ENCODE results near the gene SHCBP1L.

The SHCBP1L gene

GRCh38 chr1:182984621-182985020 lies 31.7 kb upstream of the SHCBP1L start:
- no peaks in the 10 kb centered on the region for H3K27me3 ChIP-seq (replicated peaks; ENCODE audit: control insufficient read depth, insufficient read depth, low read length, poor library complexity, severe bottlenecking)
- H3K4me1 ChIP-seq (ENCODE audit: control insufficient read depth, insufficient read depth, low read length, poor library complexity, severe bottlenecking): no peaks in the 10 kb centered on the region
- no peak for DNase-seq
- H3K9me3 ChIP-seq (ENCODE audit: control insufficient read depth, low read length): no peaks in the 10 kb centered on the region
- H3K4me3 ChIP-seq (ENCODE audit: insufficient read depth, low read depth, low read length, poor library complexity, severe bottlenecking): no peak overlapping the region
- H3K27ac ChIP-seq (ENCODE audit: insufficient read depth, low read length, poor library complexity, severe bottlenecking): no peak overlapping the region
- no peaks in the 10 kb centered on the region for H3K36me3 ChIP-seq (ENCODE audit: control insufficient read depth, insufficient read depth, low read length)

DNA sequence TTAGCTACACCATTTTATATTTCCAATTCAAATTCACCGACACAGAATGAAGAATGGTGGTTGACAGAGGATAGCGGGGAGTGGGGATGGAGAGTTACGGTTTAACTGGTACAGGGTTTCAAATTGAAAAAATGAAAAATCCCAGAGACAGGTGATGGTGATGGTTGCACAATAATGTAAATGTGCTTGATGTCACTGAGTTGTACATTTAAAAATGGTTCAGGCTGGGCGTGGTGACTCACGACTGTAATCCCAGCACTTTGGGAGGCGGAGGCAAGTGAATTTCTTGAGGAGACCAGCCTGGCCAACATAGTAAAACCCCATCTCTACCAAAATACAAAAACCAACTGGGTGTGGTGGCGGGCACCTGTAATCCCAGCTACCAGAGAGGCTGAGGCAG lies 31.2 kb upstream of the SHCBP1L start:
- no peak overlapping the region for H3K27ac ChIP-seq (ENCODE audit: insufficient read depth, low read length, poor library complexity, severe bottlenecking)
- no peaks in the 10 kb centered on the region for H3K36me3 ChIP-seq (ENCODE audit: control insufficient read depth, insufficient read depth, low read length)
- H3K4me1 ChIP-seq (ENCODE audit: control insufficient read depth, insufficient read depth, low read length, poor library complexity, severe bottlenecking): no peaks in the 10 kb centered on the region
- DNase-seq: no peak
- H3K27me3 ChIP-seq (replicated peaks; ENCODE audit: control insufficient read depth, insufficient read depth, low read length, poor library complexity, severe bottlenecking): no peaks in the 10 kb centered on the region
- H3K9me3 ChIP-seq (ENCODE audit: control insufficient read depth, low read length): no peaks in the 10 kb centered on the region
- no peak overlapping the region for H3K4me3 ChIP-seq (ENCODE audit: insufficient read depth, low read depth, low read length, poor library complexity, severe bottlenecking)

DNA sequence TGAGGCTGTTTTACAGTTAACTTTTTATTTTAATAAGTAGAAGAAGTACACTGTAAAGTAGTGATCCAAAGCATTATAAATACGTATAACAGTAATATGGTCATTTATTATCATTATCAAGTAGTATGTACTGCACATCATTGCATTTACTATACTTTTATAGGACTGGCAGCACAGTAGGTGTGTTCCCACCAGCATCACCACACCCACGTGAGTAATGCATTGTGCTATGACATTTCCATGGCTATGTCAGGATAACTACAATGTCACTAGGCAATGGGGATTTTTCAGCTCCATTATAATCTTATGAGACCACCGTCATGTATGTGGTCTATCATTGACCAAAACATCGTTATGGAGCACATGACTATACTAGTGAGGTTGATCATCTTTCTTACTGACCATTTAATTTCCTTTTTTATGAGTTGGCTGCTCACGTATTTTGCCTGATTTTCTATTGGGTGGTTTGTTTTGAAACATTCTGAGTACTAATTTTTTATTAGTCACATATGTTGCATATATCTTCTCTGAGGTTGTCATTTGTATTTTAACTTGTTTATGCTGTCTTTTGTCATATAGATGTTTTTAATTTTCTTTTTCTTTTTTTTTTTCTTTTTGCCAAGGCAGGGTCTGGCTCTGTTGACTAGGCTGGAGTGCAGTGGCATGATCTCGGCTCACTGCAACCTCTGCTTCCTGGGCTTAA lies 25.3 kb upstream of the SHCBP1L start:
- Histone ChIP-seq H3K4me3 (ENCODE audit: insufficient read depth, low read depth, low read length, poor library complexity, severe bottlenecking) (no peak overlapping the region), H3K36me3 (ENCODE audit: control insufficient read depth, insufficient read depth, low read length) (no peaks in the 10 kb centered on the region), H3K27me3 (replicated peaks; ENCODE audit: control insufficient read depth, insufficient read depth, low read length, poor library complexity, severe bottlenecking) (peaks cover 4% of the 10 kb centered on the region), H3K4me1 (ENCODE audit: control insufficient read depth, insufficient read depth, low read length, poor library complexity, severe bottlenecking) (no peaks in the 10 kb centered on the region), H3K27ac (ENCODE audit: insufficient read depth, low read length, poor library complexity, severe bottlenecking) (no peak overlapping the region), H3K9me3 (ENCODE audit: control insufficient read depth, low read length) (no peaks in the 10 kb centered on the region)
- DNase-seq: no peak

GRCh38 chr1:182977480-182977879 lies 24.5 kb upstream of the SHCBP1L start:
- Histone ChIP-seq H3K4me1 (ENCODE audit: control insufficient read depth, insufficient read depth, low read length, poor library complexity, severe bottlenecking) (no peaks in the 10 kb centered on the region), H3K27ac (ENCODE audit: insufficient read depth, low read length, poor library complexity, severe bottlenecking) (no peak overlapping the region), H3K36me3 (ENCODE audit: control insufficient read depth, insufficient read depth, low read length) (no peaks in the 10 kb centered on the region), H3K4me3 (ENCODE audit: insufficient read depth, low read depth, low read length, poor library complexity, severe bottlenecking) (no peak overlapping the region), H3K9me3 (ENCODE audit: control insufficient read depth, low read length) (no peaks in the 10 kb centered on the region), H3K27me3 (replicated peaks; ENCODE audit: control insufficient read depth, insufficient read depth, low read length, poor library complexity, severe bottlenecking) (peaks cover 4% of the 10 kb centered on the region)
- no peak for DNase-seq

DNA sequence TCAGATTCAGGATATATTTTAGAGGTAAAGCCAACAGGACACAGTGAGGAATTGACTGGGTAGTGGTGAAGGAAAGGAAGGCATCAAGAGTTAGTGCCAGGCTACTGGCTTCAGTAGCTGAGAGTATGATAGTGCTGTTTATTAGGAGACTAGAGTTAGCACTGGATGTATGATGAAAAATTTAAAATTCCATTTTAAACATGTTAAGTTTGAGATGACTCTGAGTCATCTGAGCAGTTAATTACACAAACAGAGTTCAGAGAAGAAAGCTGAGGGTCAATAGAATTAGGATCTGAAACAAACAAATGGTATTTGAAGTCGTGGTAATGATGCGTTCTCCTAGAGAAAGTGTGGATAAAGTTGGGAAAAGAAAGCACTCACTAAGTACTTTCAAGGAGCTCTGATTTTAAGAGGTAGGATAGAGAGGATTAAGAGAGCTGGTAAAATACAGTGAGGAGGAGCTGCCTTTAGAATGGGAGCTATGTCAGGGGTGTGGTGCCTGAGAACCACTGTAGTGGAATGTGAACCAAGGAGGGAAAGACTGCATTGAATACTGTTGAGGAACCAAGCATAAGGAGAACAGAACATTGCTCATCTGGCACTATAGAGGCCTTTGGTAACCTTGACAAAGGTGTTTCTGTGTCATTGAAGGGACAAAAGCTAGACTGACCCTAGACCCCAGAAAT lies 21.7 kb upstream of the SHCBP1L start:
- Histone ChIP-seq H3K9me3 (ENCODE audit: control insufficient read depth, low read length) (no peaks in the 10 kb centered on the region), H3K27me3 (replicated peaks; ENCODE audit: control insufficient read depth, insufficient read depth, low read length, poor library complexity, severe bottlenecking) (peaks cover 8% of the 10 kb centered on the region), H3K27ac (ENCODE audit: insufficient read depth, low read length, poor library complexity, severe bottlenecking) (no peak overlapping the region), H3K4me3 (ENCODE audit: insufficient read depth, low read depth, low read length, poor library complexity, severe bottlenecking) (no peak overlapping the region), H3K36me3 (ENCODE audit: control insufficient read depth, insufficient read depth, low read length) (no peaks in the 10 kb centered on the region), H3K4me1 (ENCODE audit: control insufficient read depth, insufficient read depth, low read length, poor library complexity, severe bottlenecking) (no peaks in the 10 kb centered on the region)
- DNase-seq: no peak

DNA sequence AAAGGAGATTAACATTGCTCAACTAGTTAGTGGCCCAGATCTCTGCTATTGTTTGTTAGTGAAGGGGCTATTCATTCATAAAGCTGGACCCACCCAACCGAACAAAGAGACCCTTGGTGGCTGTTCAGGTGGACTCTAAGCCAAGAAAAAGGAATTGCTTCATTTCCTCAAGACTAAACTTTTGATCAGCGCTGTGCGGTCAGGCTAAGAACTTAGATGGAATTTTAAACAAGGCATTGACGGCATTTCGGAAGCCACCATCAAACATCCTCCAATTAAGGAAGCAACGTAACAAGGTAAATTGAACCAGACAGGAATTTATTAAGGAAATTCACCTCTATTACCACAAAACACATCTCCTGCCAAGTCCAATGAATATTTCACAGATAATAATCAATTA lies 19.9 kb upstream of the SHCBP1L start:
- no peak for DNase-seq
- no peaks in the 10 kb centered on the region for H3K9me3 ChIP-seq (ENCODE audit: control insufficient read depth, low read length)
- H3K4me3 ChIP-seq (ENCODE audit: insufficient read depth, low read depth, low read length, poor library complexity, severe bottlenecking): no peak overlapping the region
- H3K27ac ChIP-seq (ENCODE audit: insufficient read depth, low read length, poor library complexity, severe bottlenecking): no peak overlapping the region
- H3K4me1 ChIP-seq (ENCODE audit: control insufficient read depth, insufficient read depth, low read length, poor library complexity, severe bottlenecking): no peaks in the 10 kb centered on the region
- peaks cover 9% of the 10 kb centered on the region for H3K27me3 ChIP-seq (replicated peaks; ENCODE audit: control insufficient read depth, insufficient read depth, low read length, poor library complexity, severe bottlenecking)
- H3K36me3 ChIP-seq (ENCODE audit: control insufficient read depth, insufficient read depth, low read length): no peaks in the 10 kb centered on the region

GRCh38 chr1:182972231-182972630 lies 19.3 kb upstream of the SHCBP1L start:
- H3K27ac ChIP-seq (ENCODE audit: insufficient read depth, low read length, poor library complexity, severe bottlenecking): no peak overlapping the region
- no peaks in the 10 kb centered on the region for H3K9me3 ChIP-seq (ENCODE audit: control insufficient read depth, low read length)
- no peak for DNase-seq
- H3K27me3 ChIP-seq (replicated peaks; ENCODE audit: control insufficient read depth, insufficient read depth, low read length, poor library complexity, severe bottlenecking): peaks cover 9% of the 10 kb centered on the region
- no peaks in the 10 kb centered on the region for H3K36me3 ChIP-seq (ENCODE audit: control insufficient read depth, insufficient read depth, low read length)
- no peak overlapping the region for H3K4me3 ChIP-seq (ENCODE audit: insufficient read depth, low read depth, low read length, poor library complexity, severe bottlenecking)
- no peaks in the 10 kb centered on the region for H3K4me1 ChIP-seq (ENCODE audit: control insufficient read depth, insufficient read depth, low read length, poor library complexity, severe bottlenecking)

DNA sequence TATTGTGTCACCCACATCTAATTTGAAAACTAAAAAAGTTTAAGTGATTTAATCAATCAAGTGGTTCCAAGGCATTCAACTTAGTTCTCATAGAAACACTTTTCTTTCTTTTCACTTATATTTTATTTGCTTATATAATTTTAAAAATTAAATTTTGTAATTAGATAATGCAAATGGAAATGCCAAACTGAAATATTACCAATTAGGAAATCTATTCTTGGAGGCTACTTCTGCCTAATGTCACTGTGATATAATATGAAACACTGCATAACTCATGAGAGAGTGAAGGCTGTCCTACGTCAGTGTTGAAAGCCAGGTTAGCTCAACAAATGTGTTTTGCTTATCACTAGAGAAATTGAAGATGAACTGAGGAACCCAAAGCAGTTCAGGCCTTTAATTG lies 18.3 kb upstream of the SHCBP1L start:
- H3K4me3 ChIP-seq (ENCODE audit: insufficient read depth, low read depth, low read length, poor library complexity, severe bottlenecking): no peak overlapping the region
- H3K36me3 ChIP-seq (ENCODE audit: control insufficient read depth, insufficient read depth, low read length): no peaks in the 10 kb centered on the region
- H3K27ac ChIP-seq (ENCODE audit: insufficient read depth, low read length, poor library complexity, severe bottlenecking): no peak overlapping the region
- no peaks in the 10 kb centered on the region for H3K9me3 ChIP-seq (ENCODE audit: control insufficient read depth, low read length)
- no peak for DNase-seq
- peaks cover 9% of the 10 kb centered on the region for H3K27me3 ChIP-seq (replicated peaks; ENCODE audit: control insufficient read depth, insufficient read depth, low read length, poor library complexity, severe bottlenecking)
- H3K4me1 ChIP-seq (ENCODE audit: control insufficient read depth, insufficient read depth, low read length, poor library complexity, severe bottlenecking): no peaks in the 10 kb centered on the region

DNA sequence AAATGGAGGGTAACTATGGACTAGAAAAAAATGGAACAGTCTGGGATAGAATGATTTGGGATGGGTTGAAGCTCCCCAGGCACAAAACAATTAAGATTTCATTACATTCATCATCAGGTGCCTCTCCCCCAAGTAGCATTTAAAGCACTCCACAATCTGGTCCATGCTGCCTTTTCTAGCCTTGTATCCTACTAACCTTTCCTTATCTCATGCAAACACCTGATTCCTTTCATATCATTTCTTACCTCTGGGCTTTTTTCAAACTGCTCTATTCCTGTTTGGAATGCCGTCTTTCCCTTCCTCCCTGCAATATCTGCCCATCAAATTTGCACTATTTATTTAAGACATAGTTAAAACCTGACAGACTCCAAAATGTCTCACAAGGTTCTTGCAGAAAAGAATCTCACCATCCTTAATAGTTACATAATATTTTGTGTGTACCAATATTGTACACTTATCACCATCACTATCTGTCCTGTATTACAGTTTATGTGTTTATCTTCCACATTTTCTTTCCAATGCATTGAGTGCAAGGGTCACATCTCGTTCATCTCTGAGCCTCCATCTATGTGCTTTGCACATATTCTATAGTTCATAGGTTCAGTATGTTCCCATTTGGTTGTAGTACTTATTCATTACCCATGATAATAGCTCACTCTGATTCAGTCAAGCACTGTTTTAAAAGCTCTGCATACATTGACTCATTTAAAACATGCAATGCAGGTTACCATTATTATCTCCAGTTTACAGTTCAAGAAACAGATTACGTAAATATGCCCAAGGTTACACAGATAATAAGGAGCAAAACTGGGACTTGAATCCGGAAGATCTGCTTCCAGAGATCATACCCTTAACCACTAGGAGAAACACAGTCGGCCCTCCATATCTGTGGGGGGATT lies 16.1 kb upstream of the SHCBP1L start:
- no peaks in the 10 kb centered on the region for H3K4me1 ChIP-seq (ENCODE audit: control insufficient read depth, insufficient read depth, low read length, poor library complexity, severe bottlenecking)
- peaks cover 5% of the 10 kb centered on the region for H3K27me3 ChIP-seq (replicated peaks; ENCODE audit: control insufficient read depth, insufficient read depth, low read length, poor library complexity, severe bottlenecking)
- no peaks in the 10 kb centered on the region for H3K9me3 ChIP-seq (ENCODE audit: control insufficient read depth, low read length)
- no peak overlapping the region for H3K4me3 ChIP-seq (ENCODE audit: insufficient read depth, low read depth, low read length, poor library complexity, severe bottlenecking)
- no peak overlapping the region for H3K27ac ChIP-seq (ENCODE audit: insufficient read depth, low read length, poor library complexity, severe bottlenecking)
- DNase-seq: no peak
- H3K36me3 ChIP-seq (ENCODE audit: control insufficient read depth, insufficient read depth, low read length): no peaks in the 10 kb centered on the region
